AG04449 (cell line): ENCODE results near the gene ZNF622.

Source experiments
- CTCF ChIA-PET: fragments of 350-600 bp; formaldehyde crosslinking; extraction: SDS; loops from one replicate; lab custom pipeline; 2021; ENCODE audit warnings: antibody characterized with exemption; lab: Yijun Ruan, JAX
- POLR2A ChIA-PET: fragments of 400-600, 350-600 bp; formaldehyde crosslinking; extraction: SDS; loops from one replicate; lab custom pipeline; 2020; ENCODE audit warnings: antibody characterized with exemption, inconsistent platforms; lab: Yijun Ruan, JAX
- DNase-seq: peaks from one replicate; pipeline ENCODE4 v3.0.0-alpha.2; 2010; ENCODE audit warnings: low read depth, low spot score
- H3K4me3 ChIP-seq: 2 replicates; pipeline ENCODE4 v1.5.1; 2011; ENCODE audit warnings: low read depth, mild to moderate bottlenecking, control low read depth, low read length
- TF ChIP-seq, protein P1 (sequence below): IDR thresholded peaks from one replicate; pipeline ENCODE4 v1.5.1; 2011; ENCODE audit warnings: mild to moderate bottlenecking, moderate library complexity, low read length, control low read depth, inconsistent platforms; ENCODE audit not compliant: insufficient read depth; ENCODE audit errors: missing control alignments

ZNF622 gene

DNA sequence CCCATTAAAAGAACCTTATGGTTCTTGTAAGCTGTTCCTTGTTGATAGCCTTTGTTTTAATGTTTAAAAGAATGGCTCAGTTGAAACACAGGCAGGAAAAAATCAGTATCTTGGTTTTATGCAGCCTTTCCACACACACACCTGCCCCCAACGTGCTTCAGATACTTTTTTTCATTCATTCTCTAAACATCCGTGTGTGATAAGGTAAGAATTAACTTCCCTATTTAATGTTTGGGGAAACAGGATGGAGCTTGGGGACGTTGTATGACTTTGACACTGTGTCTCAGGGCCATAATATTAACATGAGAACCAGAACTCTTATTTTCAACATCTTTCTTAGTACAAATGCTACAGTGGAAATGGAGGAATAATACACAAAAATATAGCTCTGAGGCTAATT, 5.8 kb upstream of the ZNF622 start:
- DNase-seq = no peak
- TF ChIP-seq, protein P1, sequence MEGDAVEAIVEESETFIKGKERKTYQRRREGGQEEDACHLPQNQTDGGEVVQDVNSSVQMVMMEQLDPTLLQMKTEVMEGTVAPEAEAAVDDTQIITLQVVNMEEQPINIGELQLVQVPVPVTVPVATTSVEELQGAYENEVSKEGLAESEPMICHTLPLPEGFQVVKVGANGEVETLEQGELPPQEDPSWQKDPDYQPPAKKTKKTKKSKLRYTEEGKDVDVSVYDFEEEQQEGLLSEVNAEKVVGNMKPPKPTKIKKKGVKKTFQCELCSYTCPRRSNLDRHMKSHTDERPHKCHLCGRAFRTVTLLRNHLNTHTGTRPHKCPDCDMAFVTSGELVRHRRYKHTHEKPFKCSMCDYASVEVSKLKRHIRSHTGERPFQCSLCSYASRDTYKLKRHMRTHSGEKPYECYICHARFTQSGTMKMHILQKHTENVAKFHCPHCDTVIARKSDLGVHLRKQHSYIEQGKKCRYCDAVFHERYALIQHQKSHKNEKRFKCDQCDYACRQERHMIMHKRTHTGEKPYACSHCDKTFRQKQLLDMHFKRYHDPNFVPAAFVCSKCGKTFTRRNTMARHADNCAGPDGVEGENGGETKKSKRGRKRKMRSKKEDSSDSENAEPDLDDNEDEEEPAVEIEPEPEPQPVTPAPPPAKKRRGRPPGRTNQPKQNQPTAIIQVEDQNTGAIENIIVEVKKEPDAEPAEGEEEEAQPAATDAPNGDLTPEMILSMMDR = no peak
- POLR2A ChIA-PET = no interaction called here
- H3K4me3 ChIP-seq = no peak overlapping the region
- CTCF ChIA-PET = interaction anchor here (0.6 to 4.7 kb wide), 4 partner anchors 15 to 80 kb away, joined by 3 to 31 read pairs (median 10); no protein-coding TSS in a partner anchor

DNA sequence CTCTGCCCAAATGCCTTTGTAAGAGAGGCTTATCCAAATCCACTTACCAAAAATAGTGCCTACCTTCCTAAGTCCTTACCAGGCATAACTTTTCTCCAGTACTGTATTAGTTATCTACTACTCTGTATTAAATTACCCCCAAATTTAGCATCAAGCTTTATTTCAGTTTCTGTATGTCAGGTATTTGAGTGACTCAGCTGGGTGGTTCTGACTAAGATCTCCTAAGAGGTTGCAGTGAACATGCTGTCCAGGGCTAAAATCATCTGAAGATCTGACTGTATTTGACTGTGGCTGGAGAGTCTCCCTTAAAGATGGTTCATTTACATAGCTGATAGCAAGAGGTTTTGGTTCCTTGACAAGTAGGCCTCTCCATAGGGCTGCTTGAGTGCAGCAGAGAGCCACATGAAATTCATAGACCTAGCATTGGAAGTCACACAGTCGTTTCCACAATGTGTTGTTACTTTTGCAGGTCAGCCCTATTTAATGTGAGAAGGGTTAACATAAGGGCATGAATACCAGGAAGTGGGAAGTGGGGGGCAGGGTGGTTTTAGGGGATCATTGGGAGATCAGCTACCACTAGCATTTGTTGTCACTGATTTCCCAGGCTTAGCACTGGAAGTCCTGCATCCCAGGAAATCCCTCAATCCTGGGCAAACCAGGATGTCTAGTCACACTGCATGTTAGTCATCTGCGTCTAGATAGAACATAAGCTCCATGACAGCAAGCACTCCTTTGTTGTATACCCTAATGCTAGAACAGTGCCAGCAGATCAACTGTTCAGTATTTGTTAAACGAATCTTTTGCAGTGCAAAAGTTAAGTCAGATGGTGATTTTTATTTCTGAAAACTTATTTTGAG, 2.0 kb upstream of the ZNF622 start:
- ChIA-PET POLR2A (no interaction called here), CTCF (interaction anchor here (0.7 to 2.9 kb wide), 5 partner anchors 10 to 83 kb away, joined by 3 to 12 read pairs (median 4); no protein-coding TSS in a partner anchor)
- H3K4me3 ChIP-seq = no peak overlapping the region
- TF ChIP-seq, protein P1 = no peak
- no peak for DNase-seq

DNA sequence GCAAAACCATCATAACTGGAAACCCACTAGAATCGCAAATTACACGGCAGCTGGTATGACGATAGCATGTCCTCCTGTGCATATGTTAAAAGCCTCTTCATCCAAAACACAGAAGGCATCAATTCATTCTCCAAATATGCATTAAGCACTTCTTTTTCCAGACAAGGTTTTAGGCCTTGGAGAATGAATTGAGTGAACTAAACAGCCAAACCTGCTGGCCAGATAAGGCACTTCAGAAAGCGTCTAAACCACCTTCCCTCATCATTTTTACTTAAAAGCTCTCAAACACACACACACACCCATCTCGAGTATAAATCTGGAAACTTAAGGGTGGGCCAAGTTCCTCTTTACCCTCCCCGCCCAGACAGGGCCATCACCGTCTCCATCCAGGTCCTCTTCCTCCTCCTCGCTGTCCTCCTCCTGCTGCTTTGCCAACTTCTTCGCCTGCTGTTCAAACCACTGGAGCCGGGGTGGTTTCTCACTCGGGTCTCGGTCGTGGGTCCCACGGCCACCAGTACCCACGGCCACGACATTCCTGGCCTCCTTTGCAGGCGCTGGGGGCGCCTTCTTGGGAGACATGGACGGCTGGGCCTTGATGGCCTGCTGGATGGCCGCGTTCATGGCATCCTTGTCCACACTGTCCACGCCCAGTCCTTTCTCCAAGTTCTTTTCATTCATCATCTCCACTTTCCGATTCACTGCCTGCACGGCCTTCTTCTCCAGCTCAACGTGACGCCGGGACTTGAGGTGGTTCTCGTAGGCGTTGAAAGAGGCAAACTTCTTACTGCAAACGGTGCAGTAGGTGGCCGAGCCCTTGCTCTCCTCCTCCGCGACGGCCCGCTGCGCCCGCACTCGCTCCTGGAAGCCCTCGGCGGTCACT, 696 bp downstream of the ZNF622 start:
- CTCF ChIA-PET = interaction anchor here (0.7 to 1.8 kb wide), 4 partner anchors 9 to 79 kb away, joined by 3 to 12 read pairs (median 3); no protein-coding TSS in a partner anchor
- TF ChIP-seq, protein P1 = no peak
- POLR2A ChIA-PET = interaction anchor here (0.6 kb wide), 1 partner anchor 653 kb away, joined by 3 read pairs; no protein-coding TSS in a partner anchor
- H3K4me3 ChIP-seq = peak overlapping the region; percentile 91
- no peak for DNase-seq

DNA sequence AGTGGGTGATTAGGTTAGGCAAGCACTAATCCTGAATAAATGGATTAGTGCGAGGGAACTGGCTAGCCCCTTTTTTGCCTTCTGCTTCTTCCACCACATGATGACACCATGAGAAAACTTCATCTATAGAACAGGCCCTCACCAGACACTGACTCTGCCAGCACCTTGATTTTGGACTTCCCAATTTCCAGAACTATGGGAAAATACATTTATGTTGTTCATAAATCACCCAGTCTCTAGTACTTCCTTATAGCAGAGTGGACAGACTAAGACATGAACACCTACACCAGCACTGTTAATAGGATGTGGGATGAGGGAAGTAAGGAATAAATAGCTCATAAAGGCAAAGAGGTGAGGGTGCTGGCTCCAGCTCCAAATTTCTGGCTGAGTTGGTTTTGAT, 1.4 kb downstream of the ZNF622 start:
- TF ChIP-seq, protein P1 = no peak
- ChIA-PET CTCF (interaction anchor here (0.7 to 1.8 kb wide), 4 partner anchors 8 to 80 kb away, joined by 3 to 12 read pairs (median 3); no protein-coding TSS in a partner anchor), POLR2A (no interaction called here)
- DNase-seq = no peak
- peak overlapping the region; percentile 91 for H3K4me3 ChIP-seq

DNA sequence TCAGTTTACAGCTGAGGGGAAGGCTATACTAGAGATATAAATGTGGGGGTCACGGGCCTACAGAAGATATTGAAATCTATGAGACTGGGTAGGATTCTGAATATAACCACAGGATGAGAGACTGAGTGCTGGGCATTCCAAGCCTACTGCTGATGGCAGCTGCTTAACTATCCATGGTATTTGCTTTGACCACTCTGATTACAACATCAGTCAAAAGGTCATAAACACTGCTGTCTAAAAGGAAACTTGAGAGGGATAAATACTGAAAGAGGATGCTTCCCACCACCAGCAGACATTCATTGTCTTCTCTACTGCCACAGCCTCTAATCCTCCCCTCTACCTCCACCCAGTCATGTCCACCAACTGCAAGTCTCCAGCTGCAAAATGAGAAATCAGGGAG, 3.8 kb downstream of the ZNF622 start:
- peak; percentile 87 for DNase-seq

More for the DNA sequence above, 3.8 kb downstream of the ZNF622 start:
- ChIA-PET CTCF (interaction anchor here (0.8 to 1.8 kb wide), 4 partner anchors 11 to 302 kb away, joined by 3 to 4 read pairs (median 4); no protein-coding TSS in a partner anchor), POLR2A (no interaction called here)
- H3K4me3 ChIP-seq = no peak overlapping the region; the same call in 1 of the 2 replicates
- TF ChIP-seq, protein P1 = no peak
